Measurements from ENCODE around the gene FMN1.

Gene FMN1

DNA sequence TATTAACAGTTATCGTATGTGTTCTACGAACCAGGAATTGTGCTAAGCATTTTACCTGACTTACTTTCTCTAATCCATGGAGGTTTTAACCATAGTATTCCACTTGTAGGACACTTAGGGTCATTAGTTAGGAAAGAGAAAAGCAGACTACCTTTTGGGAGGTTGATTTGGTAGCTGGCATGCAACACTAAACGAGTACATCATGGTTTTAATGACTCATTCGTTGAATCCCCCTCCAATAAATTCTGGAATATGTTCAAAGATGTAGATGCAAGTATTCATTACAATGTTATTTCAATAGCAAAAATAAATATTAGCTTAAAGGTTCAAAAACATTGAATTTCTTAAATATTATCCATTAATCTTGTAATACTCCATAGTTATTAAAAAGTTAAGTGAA lies 162.5 kb downstream of the FMN1 start:
- no peak for DNase-seq (ENCODE audit: low read depth)
- no peak for TF ChIP-seq CTCF (conservative IDR thresholded peaks at IDR 0.05; ENCODE audit: low read length)
- H3K4me3 ChIP-seq (ENCODE audit: low read length), result no peak overlapping the region

- DNase-seq (ENCODE audit: low read depth), result peak; percentile 60
- TF ChIP-seq CTCF (conservative IDR thresholded peaks at IDR 0.05; ENCODE audit: low read length), result no peak
- H3K4me3 ChIP-seq (ENCODE audit: low read length), result no peak overlapping the region
These were observed 163.1 kb downstream of the FMN1 start for GRCh38 chr15:33031324-33031821.

GRCh38 chr15:33030315-33030714 lies 164.2 kb downstream of the FMN1 start:
- DNase-seq (ENCODE audit: low read depth), result no peak
- TF ChIP-seq CTCF (conservative IDR thresholded peaks at IDR 0.05; ENCODE audit: low read length), result no peak
- no peak overlapping the region for H3K4me3 ChIP-seq (ENCODE audit: low read length)

GRCh38 chr15:33029109-33029652 lies 165.3 kb downstream of the FMN1 start:
- peak; percentile 59 for DNase-seq (ENCODE audit: low read depth)
- TF ChIP-seq CTCF (conservative IDR thresholded peaks at IDR 0.05; ENCODE audit: low read length), result no peak
- no peak overlapping the region for H3K4me3 ChIP-seq (ENCODE audit: low read length)

GRCh38 chr15:33028495-33028894 lies 166.0 kb downstream of the FMN1 start:
- H3K4me3 ChIP-seq (ENCODE audit: low read length), result no peak overlapping the region
- TF ChIP-seq CTCF (conservative IDR thresholded peaks at IDR 0.05; ENCODE audit: low read length), result no peak
- DNase-seq (ENCODE audit: low read depth), result peak; percentile 72

- no peak for DNase-seq (ENCODE audit: low read depth)
- no peak for TF ChIP-seq CTCF (conservative IDR thresholded peaks at IDR 0.05; ENCODE audit: low read length)
- H3K4me3 ChIP-seq (ENCODE audit: low read length), result no peak overlapping the region
These were observed 167.0 kb downstream of the FMN1 start for GRCh38 chr15:33027306-33028035.

- no peak for DNase-seq (ENCODE audit: low read depth)
- no peak for TF ChIP-seq CTCF (conservative IDR thresholded peaks at IDR 0.05; ENCODE audit: low read length)
- H3K4me3 ChIP-seq (ENCODE audit: low read length), result no peak overlapping the region
These were observed 167.9 kb downstream of the FMN1 start for GRCh38 chr15:33026614-33027013.
